Measurements from ENCODE around the gene ZNF516. TPM values are rescaled to one million over a fixed set of nuclear protein-coding genes. Genes with fewer than 3 reads are reported as not detected.
A peak's percentile ranks its signal among the peaks of the same experiment; 100 is the strongest.

ZNF516 gene
- polyA plus RNA-seq, 3 donors, result 5.0 to 41.9 (median 8.6) TPM

DNA sequence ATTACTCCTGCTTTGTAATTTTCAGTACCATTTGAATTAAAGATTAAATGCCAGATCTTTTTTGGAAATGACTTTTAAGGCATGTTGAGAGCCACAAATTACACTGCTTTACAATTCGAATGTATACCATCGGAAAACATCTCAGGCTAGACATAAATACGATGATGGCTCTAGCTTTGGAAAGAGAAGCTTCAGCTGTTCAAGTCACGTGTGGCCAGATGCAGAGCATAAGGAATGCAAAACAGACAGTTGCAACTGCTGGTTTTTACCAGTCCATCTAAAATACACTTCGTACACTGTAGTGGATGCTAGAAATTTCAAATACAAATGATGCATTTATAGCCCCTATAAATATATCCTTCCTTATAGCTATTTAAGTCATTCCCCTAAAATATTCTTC lies 8.0 kb downstream of the ZNF516 start:
- intact Hi-C loops (cut with micrococcal nuclease), result loop anchor here (5.0 kb wide), 2 partner anchors 35 to 40 kb away; no protein-coding TSS in a partner anchor
- 78% methylated on average over 3 of the region's 5 CpGs for WGBS (ENCODE audit: insufficient coverage)

DNA sequence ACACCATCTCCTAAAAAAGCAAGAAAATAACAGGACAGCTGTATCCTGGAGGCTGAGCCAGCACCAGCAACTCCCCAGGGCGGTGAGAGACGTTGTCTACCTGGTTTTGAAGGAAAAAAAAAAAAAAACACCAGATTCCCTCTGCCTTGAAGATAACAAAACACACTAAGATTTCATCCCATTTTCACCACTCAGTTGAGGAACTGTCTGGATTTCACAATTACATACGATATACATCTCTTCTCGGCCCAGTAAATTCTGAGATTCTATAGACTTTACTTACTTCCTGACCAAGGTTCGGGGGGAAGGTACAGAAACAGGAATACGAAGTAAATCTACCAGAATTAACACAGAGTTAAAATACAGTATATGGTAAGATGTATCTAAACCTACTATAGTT lies 8.5 kb downstream of the ZNF516 start:
- Histone ChIP-seq H3K4me2 (replicated peaks; ENCODE audit: extremely low read depth, low read length, poor library complexity, severe bottlenecking) (peak overlapping the region; percentile 44), H2AFZ (ENCODE audit: insufficient read depth, low read depth, low read length, poor library complexity, severe bottlenecking) (no peak overlapping the region), H3K27ac (ENCODE audit: low read depth in 1 of 2, low read length in 2 of 2) (peak overlapping the region; percentile 55 to 69), H3K4me1 (ENCODE audit: control insufficient read depth in 1 of 2, insufficient read depth in 2 of 2, low read length in 2 of 2) (peaks cover 77 to 93% of the 10 kb centered on the region in 2 donors), H3K27me3 (ENCODE audit: control insufficient read depth in 2 of 2, insufficient read depth in 2 of 2, low read length in 2 of 2) (no peaks in the 10 kb centered on the region), H3K79me2 (ENCODE audit: insufficient read depth, low read length) (peaks cover 96% of the 10 kb centered on the region), H3K4me3 (replicated peaks in 1 of 3; ENCODE audit: low read depth in 2 of 3, low read length in 3 of 3) (peak overlapping the region in 1 of 3 experiments; percentile 30), H3K9ac (ENCODE audit: insufficient read depth, low read length, poor library complexity, severe bottlenecking) (no peak overlapping the region), H3K9me3 (replicated peaks in 1 of 2; ENCODE audit: control insufficient read depth in 1 of 2, insufficient read depth in 1 of 2, low read length in 2 of 2) (no peaks in the 10 kb centered on the region), H4K20me1 (ENCODE audit: insufficient read depth, low read length) (peaks cover 86% of the 10 kb centered on the region), H3K36me3 (replicated peaks in 1 of 2; ENCODE audit: control insufficient read depth in 1 of 2, insufficient read depth in 2 of 2, low read length in 2 of 2) (peaks cover 5 to 21% of the 10 kb centered on the region in 2 donors)
- peaks cover 23 to 25% of the 10 kb centered on the region in 2 donors for H3K36me3 Mint-ChIP-seq
- no peaks in the 10 kb centered on the region for H3K9me3 Mint-ChIP-seq
- H3K4me1 Mint-ChIP-seq, result peaks cover 88% of the 10 kb centered on the region
- intact Hi-C loops (cut with micrococcal nuclease), result loop anchor here (5.0 kb wide), 2 partner anchors 34 to 39 kb away; no protein-coding TSS in a partner anchor
- no CpG with 5 or more reads among the region's 6 CpGs for WGBS (ENCODE audit: insufficient coverage)
- no peak for TF ChIP-seq CTCF (IDR thresholded peaks at IDR 0.05)
- H3K27me3 Mint-ChIP-seq (ENCODE audit: low read depth in 3 of 3), result no peaks in the 10 kb centered on the region
- H3K27ac Mint-ChIP-seq, result peak overlapping the region; percentile 39 to 92 (median 87)
- H3K4me3 Mint-ChIP-seq, result peak overlapping the region; percentile 49 to 74
- DNase-seq, result peak in 1 of 3 donors; percentile 42

More for the DNA sequence above, 8.0 kb downstream of the ZNF516 start:
- Mint-ChIP-seq H3K4me3 (no peak overlapping the region), H3K27me3 (ENCODE audit: low read depth in 3 of 3) (no peaks in the 10 kb centered on the region), H3K9me3 (no peaks in the 10 kb centered on the region), H3K27ac (peak overlapping the region in 6 of 7 donors; percentile 39 to 92 (median 84)), H3K36me3 (peaks cover 20 to 23% of the 10 kb centered on the region in 2 donors), H3K4me1 (peaks cover 85% of the 10 kb centered on the region)
- H3K36me3 ChIP-seq (replicated peaks in 1 of 2; ENCODE audit: control insufficient read depth in 1 of 2, insufficient read depth in 2 of 2, low read length in 2 of 2), result peaks cover 5 to 16% of the 10 kb centered on the region in 2 donors
- H2AFZ ChIP-seq (ENCODE audit: insufficient read depth, low read depth, low read length, poor library complexity, severe bottlenecking), result no peak overlapping the region
- peaks cover 77 to 92% of the 10 kb centered on the region in 2 donors for H3K4me1 ChIP-seq (ENCODE audit: control insufficient read depth in 1 of 2, insufficient read depth in 2 of 2, low read length in 2 of 2)
- H3K79me2 ChIP-seq (ENCODE audit: insufficient read depth, low read length), result peaks cover 96% of the 10 kb centered on the region
- DNase-seq, result no peak
- H3K9ac ChIP-seq (ENCODE audit: insufficient read depth, low read length, poor library complexity, severe bottlenecking), result no peak overlapping the region
- peak overlapping the region in 1 of 3 experiments; percentile 30 for H3K4me3 ChIP-seq (replicated peaks in 1 of 3; ENCODE audit: low read depth in 2 of 3, low read length in 3 of 3)
- H3K27ac ChIP-seq (ENCODE audit: low read depth in 1 of 2, low read length in 2 of 2), result peak overlapping the region in 1 of 2 donors; percentile 69
- no peaks in the 10 kb centered on the region for H3K9me3 ChIP-seq (replicated peaks in 1 of 2; ENCODE audit: control insufficient read depth in 1 of 2, insufficient read depth in 1 of 2, low read length in 2 of 2)
- H3K27me3 ChIP-seq (ENCODE audit: control insufficient read depth in 2 of 2, insufficient read depth in 2 of 2, low read length in 2 of 2), result no peaks in the 10 kb centered on the region
- H4K20me1 ChIP-seq (ENCODE audit: insufficient read depth, low read length), result peaks cover 86% of the 10 kb centered on the region
- TF ChIP-seq CTCF (IDR thresholded peaks at IDR 0.05), result no peak
- peak overlapping the region; percentile 44 for H3K4me2 ChIP-seq (replicated peaks; ENCODE audit: extremely low read depth, low read length, poor library complexity, severe bottlenecking)
